Testis (tissue), 3 donors: ENCODE results near the gene TMEM203. TPM values are rescaled to one million over a fixed set of nuclear protein-coding genes. Genes with fewer than 3 reads are reported as not detected.

Experiments
- DNase-seq: peaks from one replicate; pipeline ENCODE4 v3.0.0-alpha.2; 2019
- H3K27ac ChIP-seq, 2 donors: fragments of 200-600 bp; sonication (generic); one replicate each; pipeline ENCODE4 v1.5.1; 2019
- H3K27me3 ChIP-seq: fragments of 200-600 bp; sonication (generic); one replicate; pipeline ENCODE4 v1.5.1; 2019
- H3K36me3 ChIP-seq: fragments of 200-600 bp; sonication (generic); one replicate; pipeline ENCODE4 v1.5.1; 2017; ENCODE audit warnings: low read depth; ENCODE audit errors: missing control alignments
- H3K4me1 ChIP-seq: fragments of 200-600 bp; sonication (generic); one replicate; pipeline ENCODE4 v1.5.1; 2019
- H3K4me3 ChIP-seq, 2 donors: fragments of 200-600 bp; sonication (generic); one replicate each; pipeline ENCODE4 v1.5.1; 2017 to 2019
- H3K9me3 ChIP-seq: fragments of 200-600 bp; sonication (generic); one replicate; pipeline ENCODE4 v1.5.1; 2017
- CTCF ChIP-seq, 3 experiments: fragments of 450-650 bp in 2 of 3; fragments of 200-600 bp in 1 of 3; sonication (generic) in 1 of 3; IDR thresholded peaks; one replicate each; pipeline ENCODE4 v1.5.1; 2016 to 2019; ENCODE audit warnings: antibody characterized with exemption in 3 of 3, mild to moderate bottlenecking in 2 of 3, moderate library complexity in 1 of 3
- POLR2A ChIP-seq: fragments of 450-650 bp; IDR thresholded peaks from one replicate; pipeline ENCODE4 v1.6.1; 2017; ENCODE audit warnings: antibody characterized with exemption, mild to moderate bottlenecking, moderate library complexity
- WGBS, 2 donors: methylation state at CpG; one replicate each; pipeline ENCODE4 v1.1.5; 2018; 5-methylcytosine and 5-hydroxymethylcytosine counted together
- intact Hi-C: fragments of 100-400 bp; cut with DNase I; formaldehyde crosslinking; loops from one replicate; pipeline ENCODE4 v1.15.1; 2023; ENCODE audit warnings: low total_unique reads
- polyA plus RNA-seq: library from polyadenylated mRNA; stranded (reverse); fragments of 350-450 nt; fragmentation: Illumina TruSeq; extraction: RNeasy Lipid Tissue Mini Kit (QIAGEN cat#74804); gene quantifications from one replicate; pipeline ENCODE4 v1.2.3, GENCODE V29; 2014; ENCODE audit warnings: low read depth, low replicate concordance; ENCODE audit not compliant: insufficient read depth
- total RNA-seq, 2 donors: library from RNA; depleted of rRNA; stranded (reverse); fragments of >200 nt; gene quantifications; one replicate each; pipeline ENCODE4 v1.2.3, GENCODE V29; 2016

The TMEM203 gene
- total and polyA plus RNA-seq, 3 donors from 2014 or later: 36.3 to 51.2 (median 48.0) TPM

GRCh38 chr9:137234055-137234697, 28.7 kb upstream of the TMEM203 start:
- TF ChIP-seq CTCF (IDR thresholded peaks at IDR 0.05) (no peak), POLR2A (no peak)
- Histone ChIP-seq H3K27ac (no peak overlapping the region), H3K4me1 (peaks cover 31% of the 10 kb centered on the region), H3K36me3 (no peaks in the 10 kb centered on the region), H3K9me3 (no peaks in the 10 kb centered on the region), H3K27me3 (no peaks in the 10 kb centered on the region), H3K4me3 (no peak overlapping the region)
- intact Hi-C loops: no loop called here
- DNase-seq: no peak
- WGBS, 2 donors: 64% methylated on average over 14 to 34 of the region's 40 CpGs

DNA sequence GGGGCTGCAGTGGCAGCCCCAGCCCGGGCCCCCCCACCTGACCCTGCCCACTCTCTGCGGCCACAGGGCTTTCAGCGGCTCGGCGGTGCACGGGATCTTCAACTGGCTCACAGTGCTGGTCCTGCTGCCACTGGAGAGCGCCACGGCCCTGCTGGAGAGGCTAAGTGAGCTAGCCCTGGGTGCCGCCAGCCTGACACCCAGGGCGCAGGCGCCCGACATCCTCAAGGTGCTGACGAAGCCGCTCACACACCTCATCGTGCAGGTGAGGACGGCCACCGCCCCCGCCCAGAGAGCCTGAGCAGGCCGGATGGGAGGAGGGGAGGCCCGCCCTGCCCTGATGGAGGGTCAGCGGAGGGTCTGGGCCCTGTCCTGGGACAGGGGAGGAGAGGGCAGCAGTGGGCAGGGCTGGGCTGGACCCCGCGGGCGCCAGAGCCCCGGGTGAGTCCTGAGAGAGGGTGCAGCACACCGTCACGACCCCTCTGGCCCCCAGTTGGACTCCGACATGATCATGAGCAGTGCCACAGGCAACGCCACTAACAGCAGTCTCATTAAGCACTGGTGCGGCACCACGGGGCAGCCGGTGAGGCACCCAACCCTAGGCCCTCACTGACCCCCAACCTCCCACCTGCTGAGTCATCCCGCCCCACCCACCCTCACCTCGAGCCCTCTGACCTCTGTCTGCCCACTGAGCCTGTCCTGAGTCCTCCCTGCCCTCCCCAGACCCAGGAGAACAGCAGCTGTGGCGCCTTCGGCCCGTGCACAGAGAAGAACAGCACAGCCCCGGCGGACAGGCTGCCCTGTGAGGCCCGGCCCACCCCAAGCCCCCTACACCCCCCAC, 27.9 kb upstream of the TMEM203 start:
- H3K36me3 ChIP-seq: no peaks in the 10 kb centered on the region
- no peak overlapping the region for H3K4me3 ChIP-seq
- WGBS, 2 donors: 73% methylated on average over 34 of the region's 40 CpGs; no CpG with 5 or more reads in 1 of the 2 donors
- TF ChIP-seq POLR2A: no peak
- TF ChIP-seq CTCF (IDR thresholded peaks at IDR 0.05): no peak
- intact Hi-C loops: no loop called here
- no peaks in the 10 kb centered on the region for H3K27me3 ChIP-seq
- DNase-seq: no peak
- peaks cover 29% of the 10 kb centered on the region for H3K4me1 ChIP-seq
- H3K27ac ChIP-seq: no peak overlapping the region
- H3K9me3 ChIP-seq: no peaks in the 10 kb centered on the region

DNA sequence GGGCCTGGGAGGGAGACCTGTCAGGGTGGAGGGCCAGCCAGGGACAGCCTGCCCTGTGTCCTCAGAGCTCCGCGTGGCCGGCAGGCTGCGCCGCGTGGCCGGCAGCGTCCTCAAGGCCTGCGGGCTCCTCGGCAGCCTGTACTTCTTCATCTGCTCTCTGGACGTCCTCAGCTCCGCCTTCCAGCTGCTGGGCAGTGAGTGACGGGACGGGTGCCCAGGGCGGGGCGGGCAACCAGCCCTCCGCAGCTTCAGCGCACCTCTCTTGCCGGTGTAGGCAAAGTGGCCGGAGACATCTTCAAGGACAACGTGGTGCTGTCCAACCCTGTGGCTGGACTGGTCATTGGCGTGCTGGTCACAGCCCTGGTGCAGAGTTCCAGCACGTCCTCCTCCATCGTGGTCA, 27.1 kb upstream of the TMEM203 start:
- Histone ChIP-seq H3K9me3 (no peaks in the 10 kb centered on the region), H3K27ac (no peak overlapping the region), H3K36me3 (no peaks in the 10 kb centered on the region), H3K4me1 (peaks cover 25% of the 10 kb centered on the region), H3K4me3 (no peak overlapping the region), H3K27me3 (no peaks in the 10 kb centered on the region)
- DNase-seq: no peak
- WGBS, 2 donors: 73 to 89% methylated on average over 11 to 24 of the region's 24 CpGs
- TF ChIP-seq POLR2A (no peak), CTCF (IDR thresholded peaks at IDR 0.05) (no peak)
- intact Hi-C loops: no loop called here

DNA sequence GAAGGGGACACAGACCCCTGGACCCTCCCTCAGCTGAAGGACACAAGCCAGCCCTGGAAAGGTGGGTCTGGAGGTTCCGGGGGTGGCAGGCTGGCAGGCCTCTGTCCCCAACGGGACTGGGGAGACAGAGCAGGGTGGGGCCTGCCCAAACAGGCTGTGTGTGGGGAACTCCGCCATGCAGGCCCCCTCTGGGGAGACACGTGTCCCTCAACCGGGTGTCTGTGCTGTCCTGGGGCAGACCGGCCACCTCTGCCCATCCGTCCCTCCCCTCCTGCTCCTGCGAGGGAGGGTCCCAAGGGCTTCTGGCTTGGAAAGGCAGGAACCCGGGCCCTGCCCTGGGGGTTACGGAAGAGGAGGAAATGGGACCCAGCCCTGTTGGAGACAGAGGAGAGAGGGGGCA, 26.7 kb upstream of the TMEM203 start:
- Histone ChIP-seq H3K27me3 (no peaks in the 10 kb centered on the region), H3K27ac (no peak overlapping the region), H3K4me1 (peaks cover 22% of the 10 kb centered on the region), H3K4me3 (no peak overlapping the region), H3K9me3 (no peaks in the 10 kb centered on the region), H3K36me3 (no peaks in the 10 kb centered on the region)
- intact Hi-C loops: no loop called here
- 75 to 81% methylated on average over 2 to 10 of the region's 10 CpGs for WGBS, 2 donors
- TF ChIP-seq CTCF (IDR thresholded peaks at IDR 0.05) (no peak), POLR2A (no peak)
- no peak for DNase-seq
